Subcutaneous adipose tissue (tissue), 4 donors: ENCODE results near the gene RER1. TPM values are rescaled to one million over a fixed set of nuclear protein-coding genes. Genes with fewer than 3 reads are reported as not detected.

ENCODE experiments used
- total RNA-seq, 4 donors: library from RNA; depleted of rRNA; stranded (reverse); fragments of >200 nt; gene quantifications; one replicate each; pipeline ENCODE4 v1.1.0, GENCODE V29; 2016
- TF ChIP-seq, protein P1 (sequence below): fragments of 450-650 bp; IDR thresholded peaks from one replicate; pipeline ENCODE4 v1.5.1; 2016; ENCODE audit warnings: low read depth, mild to moderate bottlenecking, control low read depth, antibody characterized with exemption, moderate library complexity

Gene RER1
- total RNA-seq, 4 donors from 2014 or later, result 60.5 to 92.3 (median 76.4) TPM

DNA sequence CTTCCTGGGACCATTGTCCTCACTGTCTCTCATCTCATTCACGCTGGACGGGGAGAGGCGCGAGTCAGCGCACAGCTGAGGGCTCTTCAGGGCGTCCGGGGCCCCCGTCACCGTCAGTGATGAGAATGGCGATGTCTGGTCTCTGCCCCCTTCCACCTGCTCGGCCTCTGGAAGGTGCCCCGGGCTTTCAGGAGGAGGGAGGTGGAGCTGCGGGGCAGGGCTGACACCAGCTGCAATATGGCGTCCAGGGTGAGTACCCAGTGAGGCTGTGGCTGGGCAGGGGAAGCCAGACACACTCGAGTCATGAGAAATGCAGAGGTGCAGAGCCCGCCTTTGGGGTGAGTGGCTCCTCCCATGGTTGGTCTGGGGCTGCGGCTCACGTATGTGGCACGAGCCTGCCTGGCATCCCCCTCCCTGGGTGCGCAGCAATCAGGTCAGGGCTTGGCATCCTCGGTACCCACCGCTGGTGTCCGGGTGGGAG is 15.3 kb upstream of the RER1 start:
- TF ChIP-seq, protein P1, sequence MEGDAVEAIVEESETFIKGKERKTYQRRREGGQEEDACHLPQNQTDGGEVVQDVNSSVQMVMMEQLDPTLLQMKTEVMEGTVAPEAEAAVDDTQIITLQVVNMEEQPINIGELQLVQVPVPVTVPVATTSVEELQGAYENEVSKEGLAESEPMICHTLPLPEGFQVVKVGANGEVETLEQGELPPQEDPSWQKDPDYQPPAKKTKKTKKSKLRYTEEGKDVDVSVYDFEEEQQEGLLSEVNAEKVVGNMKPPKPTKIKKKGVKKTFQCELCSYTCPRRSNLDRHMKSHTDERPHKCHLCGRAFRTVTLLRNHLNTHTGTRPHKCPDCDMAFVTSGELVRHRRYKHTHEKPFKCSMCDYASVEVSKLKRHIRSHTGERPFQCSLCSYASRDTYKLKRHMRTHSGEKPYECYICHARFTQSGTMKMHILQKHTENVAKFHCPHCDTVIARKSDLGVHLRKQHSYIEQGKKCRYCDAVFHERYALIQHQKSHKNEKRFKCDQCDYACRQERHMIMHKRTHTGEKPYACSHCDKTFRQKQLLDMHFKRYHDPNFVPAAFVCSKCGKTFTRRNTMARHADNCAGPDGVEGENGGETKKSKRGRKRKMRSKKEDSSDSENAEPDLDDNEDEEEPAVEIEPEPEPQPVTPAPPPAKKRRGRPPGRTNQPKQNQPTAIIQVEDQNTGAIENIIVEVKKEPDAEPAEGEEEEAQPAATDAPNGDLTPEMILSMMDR, result no peak

DNA sequence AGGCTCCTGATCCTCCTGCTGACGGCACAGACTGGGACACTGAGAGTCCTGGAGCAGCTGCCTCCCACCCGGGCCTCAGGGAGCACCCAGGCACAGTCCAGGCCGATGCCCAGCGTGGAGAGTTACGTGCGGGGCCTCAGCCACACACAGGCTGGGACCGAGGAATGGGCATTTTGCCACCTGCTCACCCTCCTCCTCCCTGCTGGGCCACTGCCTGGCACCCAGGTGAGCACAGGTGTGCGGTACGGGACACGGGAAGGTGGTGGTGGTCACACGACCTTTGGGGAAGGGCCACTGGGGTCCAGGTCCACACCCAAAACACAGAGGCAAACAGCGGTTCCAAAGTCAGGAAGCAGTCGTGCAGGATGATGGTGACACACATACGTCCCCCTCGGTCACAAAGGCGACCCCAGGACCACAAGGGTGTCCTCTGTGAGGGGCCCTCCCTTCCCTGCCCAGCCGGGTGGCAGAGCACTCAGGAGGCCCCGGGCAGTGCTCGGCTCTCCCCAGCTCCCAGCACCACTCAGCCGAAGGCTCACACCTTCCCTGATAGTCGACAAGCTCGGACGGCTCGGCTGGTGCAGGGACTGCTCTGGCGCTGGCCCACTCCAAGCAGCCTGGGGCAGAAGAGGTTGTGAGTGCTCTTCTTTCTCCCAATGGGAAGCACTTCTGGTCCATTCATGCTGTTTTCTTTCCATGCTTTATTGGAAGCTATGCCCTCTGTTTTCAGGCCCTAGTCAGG is 14.5 kb upstream of the RER1 start:
- TF ChIP-seq, protein P1, result no peak

DNA sequence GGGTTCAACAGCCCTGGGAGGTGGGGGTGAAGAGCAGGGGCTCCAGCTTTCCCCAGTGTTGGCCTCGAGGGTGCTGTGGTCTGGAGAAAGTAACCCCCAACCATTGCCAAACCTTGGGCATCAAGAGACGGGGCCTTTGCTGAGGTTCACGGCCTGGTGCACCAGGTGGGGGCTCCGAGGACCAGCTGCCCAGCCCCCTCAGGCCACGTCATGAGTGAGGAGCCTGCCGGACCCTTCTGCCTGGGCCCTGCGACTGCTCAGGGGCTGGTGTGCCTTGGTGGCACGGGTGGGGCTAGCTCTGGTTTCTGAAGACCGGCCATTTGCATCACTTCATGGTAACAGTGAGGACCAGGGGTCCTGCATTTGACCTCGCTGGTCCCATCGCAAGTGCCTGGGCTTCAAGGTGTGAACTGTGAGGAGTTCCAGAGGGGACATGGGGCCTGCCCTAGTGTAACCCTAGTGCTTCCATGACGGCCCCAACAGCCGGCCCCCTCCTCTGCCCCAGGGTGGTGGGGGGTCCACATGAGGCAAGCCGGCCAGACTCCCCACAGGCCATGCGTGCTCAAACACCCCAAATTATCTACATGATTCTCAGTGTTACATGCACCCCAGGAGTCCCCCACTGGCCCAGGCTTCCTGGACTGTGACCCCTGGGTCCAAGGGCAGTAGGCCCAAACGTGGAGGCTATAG is 13.7 kb upstream of the RER1 start:
- TF ChIP-seq, protein P1, result no peak

DNA sequence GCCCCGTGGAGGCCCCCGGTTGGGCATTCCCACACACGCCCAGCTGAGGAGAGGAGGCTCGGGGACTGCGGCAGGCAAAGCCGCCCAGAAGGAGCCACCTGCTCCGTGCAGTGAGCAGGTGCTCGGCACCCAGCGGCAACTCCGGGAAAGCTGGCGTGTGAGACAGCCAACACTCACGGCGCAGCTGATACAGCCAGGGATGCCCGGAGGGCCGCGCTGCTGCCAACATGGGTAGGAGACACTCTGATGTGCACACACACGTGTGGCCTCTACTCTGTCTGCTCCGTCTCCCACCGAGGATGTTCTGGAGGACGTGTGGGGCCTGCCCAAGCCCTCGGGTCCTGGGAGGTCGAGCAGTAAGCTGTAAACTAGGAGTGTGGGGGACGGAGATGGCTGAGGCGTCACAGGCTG is 13.2 kb upstream of the RER1 start:
- TF ChIP-seq, protein P1, result no peak

DNA sequence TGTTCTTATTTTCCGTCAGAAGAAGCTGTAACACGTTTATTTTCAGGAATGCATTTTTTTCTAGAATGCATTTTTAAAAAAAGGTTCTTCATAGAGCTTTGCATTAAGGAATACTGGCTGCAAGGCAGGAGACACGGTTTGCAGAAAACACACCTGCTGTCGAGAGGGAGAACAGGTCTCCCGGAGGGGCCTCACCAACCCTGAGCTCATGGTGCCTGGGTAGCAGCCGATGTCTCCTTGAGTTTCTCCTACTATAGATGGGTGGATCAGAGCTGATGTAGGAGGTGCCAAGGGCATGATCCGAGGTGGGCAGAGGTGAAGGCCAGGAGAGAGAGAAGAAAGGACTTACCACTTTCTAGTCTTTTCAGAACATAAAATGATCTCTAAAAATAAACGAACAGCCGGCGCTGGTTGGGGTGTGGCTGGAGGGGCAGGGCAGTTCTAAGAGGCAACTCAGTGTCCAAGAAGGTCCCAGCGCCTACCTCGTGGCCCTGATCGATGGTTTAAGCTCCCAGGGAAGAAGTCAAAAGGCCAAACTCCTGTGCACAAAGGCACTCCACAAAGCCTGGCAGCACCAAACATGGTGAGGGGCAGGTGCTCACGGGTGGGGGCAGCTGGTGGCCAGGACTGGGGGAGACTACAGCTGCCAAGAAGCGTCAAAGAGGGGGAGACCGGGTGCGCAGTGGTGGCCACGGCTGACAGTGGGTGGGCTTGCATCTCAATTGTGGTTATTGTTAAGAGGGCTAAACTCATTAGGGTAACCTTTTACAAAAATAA is 12.5 kb upstream of the RER1 start:
- TF ChIP-seq, protein P1, result no peak

DNA sequence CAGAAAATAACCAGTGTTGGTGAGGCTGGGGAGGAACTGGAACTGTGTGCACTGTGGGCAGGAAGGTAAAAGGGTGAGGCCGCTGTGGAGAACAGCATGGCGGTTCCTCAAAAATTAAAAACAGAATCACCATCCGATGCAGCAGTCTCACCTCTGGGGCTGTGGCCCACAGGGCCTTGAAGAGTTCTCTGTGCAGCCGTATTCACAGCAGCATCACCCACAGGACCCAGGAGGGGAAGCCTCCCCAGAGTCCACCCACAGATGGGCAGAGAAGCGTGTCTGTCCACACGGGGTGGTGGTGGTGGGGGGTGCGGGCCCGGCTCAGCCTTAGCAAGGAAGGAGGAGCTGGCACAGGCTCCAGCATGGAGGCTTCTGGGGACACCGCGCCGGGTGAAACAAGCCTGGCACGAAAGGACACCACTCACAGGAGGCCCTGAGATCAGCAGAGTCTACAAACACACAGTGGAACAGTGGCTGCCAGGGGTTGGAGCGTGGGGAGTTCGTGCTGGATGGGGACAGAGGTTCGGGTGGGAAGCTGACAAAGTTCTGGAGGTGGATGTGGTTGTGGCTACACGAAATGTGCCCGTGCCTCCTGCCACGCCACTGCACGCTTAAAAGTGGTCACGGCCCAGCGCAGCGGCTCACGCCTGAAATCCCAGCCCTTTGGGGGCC is 11.8 kb upstream of the RER1 start:
- TF ChIP-seq, protein P1, result no peak
